ENCODE measurements around the gene GPR142. TPM values are rescaled to one million over a fixed set of nuclear protein-coding genes. Genes with fewer than 3 reads are reported as not detected.

GPR142 gene
- total and polyA plus RNA-seq, 10 of the 15 experiments (the other 5 are each of a cell fraction or from before 2014, with no cell fraction given), result not detected

GRCh38 chr17:74403512-74404137 lies 36.3 kb downstream of the GPR142 start:
- WGBS (ENCODE audit: insufficient coverage, insufficient replicate concordance, low lambda C conversion rate, missing lambda C conversion rate), result 23% methylated on average over 12 of the region's 12 CpGs
- ChIA-PET SMC1A (ENCODE audit: uncharacterized antibody, unreplicated experiment) (interaction anchor here (0.6 to 1.7 kb wide), 3 partner anchors 9 to 557 kb away, joined by 3 to 5 read pairs (median 4); no protein-coding TSS in a partner anchor), CTCF (interaction anchor here (1.0 to 1.2 kb wide), 2 partner anchors 11 to 24 kb away, joined by 3 to 6 read pairs; no protein-coding TSS in a partner anchor), POLR2A (interaction anchor here (0.6 to 0.7 kb wide), 2 partner anchors 9 to 47 kb away, joined by 3 read pairs; no protein-coding TSS in a partner anchor), RAD21 (ENCODE audit: unreplicated experiment) (no interaction called here)
- FAIRE-seq (no peak), ATAC-seq (no peak), DNase-seq (ENCODE audit: low read depth, low spot score) (no peak)
- Histone ChIP-seq H3K9ac (ENCODE audit: control insufficient read depth, insufficient read depth, low read length) (no peak overlapping the region), H3K27me3 (replicated peaks in 1 of 2; ENCODE audit: control insufficient read depth in 2 of 2, insufficient read depth in 2 of 2, low read length in 1 of 2) (no peaks in the 10 kb centered on the region; a peak in 1 of 4 replicates), H3K4me3 (no peak overlapping the region), H3K36me3 (ENCODE audit: control insufficient read depth in 2 of 2, insufficient read depth in 2 of 2, low read length in 1 of 2) (no peaks in the 10 kb centered on the region), H3K27ac (ENCODE audit: control insufficient read depth, insufficient read depth) (no peak overlapping the region), H2AFZ (ENCODE audit: control insufficient read depth, low read depth, low read length) (no peak overlapping the region), H3K79me2 (ENCODE audit: control insufficient read depth, insufficient read depth, low read length) (no peaks in the 10 kb centered on the region), H3K9me3 (replicated peaks; ENCODE audit: control insufficient read depth, insufficient read depth, low read length) (no peaks in the 10 kb centered on the region), H3K4me1 (ENCODE audit: control insufficient read depth, insufficient read depth, low read length) (no peaks in the 10 kb centered on the region), H3K4me2 (ENCODE audit: control insufficient read depth, insufficient read depth) (no peak overlapping the region), H4K20me1 (ENCODE audit: control insufficient read depth, insufficient read depth) (no peaks in the 10 kb centered on the region)
- no peak for TF ChIP-seq MYB (IDR thresholded peaks at IDR 0.05; ENCODE audit: borderline replicate concordance, low read depth, low read length)
- TF ChIP-seq POU2F2 (IDR thresholded peaks at IDR 0.05; ENCODE audit: borderline replicate concordance, low read depth, low read length), result no peak
- TF ChIP-seq ZNF207 (IDR thresholded peaks at IDR 0.05; ENCODE audit: borderline replicate concordance), result no peak
- TF ChIP-seq RFX5 (IDR thresholded peaks at IDR 0.05; ENCODE audit: low read depth, low read length), result no peak
- TF ChIP-seq ZNF24 (IDR thresholded peaks at IDR 0.05), result no peak
- TF ChIP-seq GABPA (IDR thresholded peaks at IDR 0.05; ENCODE audit: low read depth), result no peak
- no peak for TF ChIP-seq REST (IDR thresholded peaks at IDR 0.05; ENCODE audit: low read depth, low read length)
- TF ChIP-seq MEF2A (IDR thresholded peaks at IDR 0.05; ENCODE audit: insufficient read depth, low read depth, low read length), result no peak
- no peak for TF ChIP-seq SMAD1 (IDR thresholded peaks at IDR 0.05; ENCODE audit: low read depth, partially characterized antibody)
- TF ChIP-seq YY1 (IDR thresholded peaks at IDR 0.05; ENCODE audit: low read depth, low read length), result no peak
- no peak for TF ChIP-seq LARP7 (IDR thresholded peaks at IDR 0.05)
- no peak for TF ChIP-seq EGR1 (IDR thresholded peaks at IDR 0.05; ENCODE audit: borderline replicate concordance in 1 of 2, low read depth in 2 of 2, low read length in 2 of 2)
- in situ Hi-C loops (cut with MboI) (no loop called here), intact Hi-C loops (cut with micrococcal nuclease; ENCODE audit: unreplicated experiment) (no loop called here)
- no TSS peak for BruUV-seq (replicated peaks)

Measured in GM12878 (cell line).